HG03159 (cell line): ENCODE results near the gene ELAVL4.
A peak's percentile ranks its signal among the peaks of the same experiment; 100 is the strongest.

Source experiments
- ATAC-seq: cut with Tn5 transposase; IDR thresholded peaks from one replicate; pipeline ENCODE4 v1.9.1; 2021; ENCODE audit warnings: mild to moderate bottlenecking, moderate library complexity; ENCODE audit not compliant: unreplicated experiment

Gene ELAVL4

DNA sequence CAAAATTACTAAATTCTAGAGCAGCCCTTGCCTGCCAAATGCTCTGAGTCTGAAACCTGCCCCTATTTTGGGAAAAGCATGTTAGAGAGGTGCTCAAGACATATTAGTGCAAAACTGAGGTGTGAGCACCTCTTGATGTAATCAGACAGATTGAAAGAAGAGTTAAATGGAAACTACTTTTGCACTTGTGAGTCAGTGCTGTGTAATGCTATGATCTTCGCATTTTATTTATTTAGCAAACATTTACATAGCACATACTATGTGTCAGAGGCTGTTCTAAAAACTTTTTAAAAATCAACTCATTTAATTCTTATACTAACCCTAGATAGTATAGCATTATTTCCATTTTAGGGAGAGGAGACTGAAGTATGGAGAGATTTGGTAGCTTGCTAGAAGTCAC, 138.1 kb downstream of the ELAVL4 start:
- ATAC-seq, result no peak

DNA sequence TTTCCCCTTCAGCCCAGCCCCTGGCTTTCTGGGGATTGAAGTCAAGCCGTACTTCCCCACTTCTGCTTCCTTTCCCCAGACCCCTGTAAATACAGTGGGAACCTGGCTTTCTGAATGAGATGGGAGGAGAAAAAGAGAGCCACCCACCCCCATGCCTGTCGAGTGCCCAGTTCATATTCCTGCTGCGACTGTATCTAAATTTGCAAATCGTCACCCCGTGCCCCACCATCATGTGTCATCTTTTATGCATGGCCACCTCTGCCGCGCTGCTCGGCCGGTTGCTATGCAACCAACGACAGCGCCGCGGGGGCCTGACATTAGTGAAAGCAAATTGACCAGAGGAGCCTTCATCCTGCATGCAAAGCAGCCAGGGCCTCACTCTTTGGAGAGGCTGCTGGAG, 143.0 kb downstream of the ELAVL4 start:
- ATAC-seq, result peak; percentile 85

DNA sequence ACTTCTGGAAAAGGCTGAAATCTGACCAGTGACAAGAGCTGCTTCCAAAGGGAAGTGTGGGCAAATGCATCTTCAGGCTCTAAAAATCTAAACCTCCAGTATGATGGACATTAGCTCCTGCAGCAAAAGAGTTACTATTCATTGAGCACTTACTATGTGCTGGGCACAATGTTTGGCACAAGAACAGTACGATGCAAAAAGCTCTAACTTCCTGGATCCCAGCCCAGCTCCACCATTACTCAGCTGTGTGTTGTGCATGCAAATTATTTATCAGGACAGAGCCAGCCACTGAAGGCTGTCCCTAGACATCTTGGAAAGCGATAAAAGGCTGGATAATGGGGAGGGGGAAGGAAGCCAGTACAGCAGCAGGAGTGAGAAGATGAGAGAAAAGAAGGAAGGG, 143.5 kb downstream of the ELAVL4 start:
- ATAC-seq, result no peak
